SKM-1 (cell line): ENCODE measurements around the gene ZNF345.

Experiments
- DNase-seq: peaks from one replicate; lab custom pipeline; 2025; ENCODE audit not compliant: unreplicated experiment; lab: John Stamatoyannopoulos, UW

Gene ZNF345

GRCh38 chr19:36916991-36917390 lies 66.3 kb downstream of the ZNF345 start:
- DNase-seq = no peak

- DNase-seq = no peak
These were observed 67.4 kb downstream of the ZNF345 start for GRCh38 chr19:36918090-36918489.
